ENCODE data around the gene TNS2.

TNS2 gene

GRCh38 chr12:53042607-53043454 lies 7.0 kb upstream of the TNS2 start:
- DNase-seq (ENCODE audit: low read depth, low spot score), result no peak

DNA sequence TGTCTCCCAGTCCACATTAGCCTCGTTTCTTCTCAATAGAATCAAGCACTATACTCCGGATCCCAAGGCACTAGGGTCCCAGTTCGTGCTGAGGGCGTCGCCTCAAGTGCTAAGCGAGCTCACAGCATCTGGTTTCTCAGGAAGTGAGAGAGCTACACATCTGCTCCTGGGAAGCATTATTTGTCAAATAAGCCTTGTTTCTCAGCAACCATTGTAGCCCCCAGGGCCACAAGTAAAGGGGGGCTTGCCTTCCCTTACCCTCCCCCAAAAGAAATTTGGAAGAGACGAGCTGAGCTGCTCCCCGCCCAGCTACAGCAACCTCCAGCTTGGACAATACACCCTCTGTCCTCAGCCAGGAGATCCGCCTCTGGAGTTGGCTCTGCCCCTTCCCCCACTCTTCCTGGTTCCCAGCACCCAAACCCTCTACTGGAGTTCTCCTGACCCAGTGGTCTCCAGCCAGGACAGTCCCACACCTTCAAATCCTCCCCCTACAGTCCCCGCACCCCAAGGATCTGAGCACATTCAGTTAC lies 5.7 kb upstream of the TNS2 start:
- no peak for DNase-seq (ENCODE audit: low read depth, low spot score)

- no peak for DNase-seq (ENCODE audit: low read depth, low spot score)
Observed at GRCh38 chr12:53044896-53045695, 4.8 kb upstream of the TNS2 start.

- no peak for DNase-seq (ENCODE audit: low read depth, low spot score)
Observed at GRCh38 chr12:53045696-53046045, 4.2 kb upstream of the TNS2 start.

DNA sequence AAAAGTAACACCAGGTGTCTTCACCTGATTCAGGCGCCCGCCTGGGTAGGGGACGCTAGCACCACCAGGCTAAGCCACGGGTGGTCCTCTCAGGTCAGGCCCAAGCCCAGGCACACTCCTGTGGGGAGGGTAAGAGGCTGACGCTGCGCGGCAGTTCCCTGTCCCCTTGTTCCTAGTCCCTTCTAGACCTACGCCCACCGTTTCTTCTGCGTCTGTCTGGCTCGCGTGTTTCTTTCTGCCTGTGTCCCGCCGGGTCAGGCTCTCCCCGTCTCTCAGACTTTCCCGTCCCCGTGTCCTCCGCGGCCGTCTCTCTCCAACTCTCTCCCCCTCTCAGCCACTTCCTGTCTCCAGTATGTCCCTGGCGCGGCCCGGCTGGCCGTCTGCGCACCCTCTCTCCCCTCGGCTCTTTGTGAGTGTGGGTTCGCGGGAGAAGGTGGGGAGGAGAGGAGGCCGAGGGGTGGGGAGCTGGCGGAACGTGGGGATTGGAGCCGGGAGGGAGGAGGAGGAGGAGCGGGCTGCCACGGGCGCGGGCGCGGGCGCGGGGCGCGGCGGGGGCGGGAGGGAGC lies 3.1 kb upstream of the TNS2 start:
- DNase-seq (ENCODE audit: low read depth, low spot score), result no peak

DNA sequence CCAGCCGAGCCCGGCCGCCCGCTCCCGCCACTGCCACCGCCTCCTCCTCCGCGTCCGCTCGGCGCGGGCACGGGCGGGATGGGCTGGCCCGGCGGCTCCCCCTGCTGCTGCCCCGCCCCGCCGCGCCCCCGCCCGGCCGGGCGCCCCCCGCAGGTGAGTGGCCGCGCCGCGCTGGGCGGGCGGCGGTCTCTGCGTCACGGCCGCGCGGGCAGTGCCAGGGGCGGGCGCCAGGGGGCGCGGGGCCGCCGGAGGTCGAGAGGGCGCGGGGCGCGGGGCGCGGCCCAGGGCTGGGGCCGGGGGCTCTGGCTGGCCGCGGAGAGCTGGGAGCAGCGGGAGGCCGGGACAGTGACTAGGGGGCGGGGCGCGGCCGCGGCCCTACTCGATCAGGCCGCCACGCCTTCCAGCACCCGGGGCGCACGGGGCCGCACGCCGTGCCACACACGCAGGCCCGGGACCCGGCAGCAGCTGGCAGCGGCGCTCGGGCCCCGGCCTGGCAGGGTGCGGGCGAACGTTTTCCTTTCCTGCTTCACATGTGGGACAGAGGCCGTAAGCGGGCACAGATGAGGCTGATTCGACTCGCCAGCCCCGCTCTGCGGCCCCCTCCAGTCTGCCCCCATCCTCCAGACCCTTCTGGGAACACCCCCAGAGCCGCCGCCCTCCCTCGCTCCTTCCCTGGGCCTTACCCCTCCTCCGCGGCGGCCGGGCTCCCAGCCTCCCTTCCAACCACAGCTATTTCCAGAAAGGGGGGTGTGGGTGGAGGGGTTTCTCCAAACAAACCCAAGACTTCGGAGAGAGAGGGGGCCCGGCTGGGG lies 2.4 kb upstream of the TNS2 start:
- DNase-seq (ENCODE audit: low read depth, low spot score), result no peak

GRCh38 chr12:53048033-53048779 lies 1.7 kb upstream of the TNS2 start:
- DNase-seq (ENCODE audit: low read depth, low spot score), result no peak

GRCh38 chr12:53048780-53049401 lies 974 bp upstream of the TNS2 start:
- DNase-seq (ENCODE audit: low read depth, low spot score), result peak; percentile 65

- DNase-seq (ENCODE audit: low read depth, low spot score), result no peak
Observed at GRCh38 chr12:53050426-53051057, 677 bp downstream of the TNS2 start.

- no peak for DNase-seq (ENCODE audit: low read depth, low spot score)
Observed at GRCh38 chr12:53051058-53051880, 1.4 kb downstream of the TNS2 start.

DNA sequence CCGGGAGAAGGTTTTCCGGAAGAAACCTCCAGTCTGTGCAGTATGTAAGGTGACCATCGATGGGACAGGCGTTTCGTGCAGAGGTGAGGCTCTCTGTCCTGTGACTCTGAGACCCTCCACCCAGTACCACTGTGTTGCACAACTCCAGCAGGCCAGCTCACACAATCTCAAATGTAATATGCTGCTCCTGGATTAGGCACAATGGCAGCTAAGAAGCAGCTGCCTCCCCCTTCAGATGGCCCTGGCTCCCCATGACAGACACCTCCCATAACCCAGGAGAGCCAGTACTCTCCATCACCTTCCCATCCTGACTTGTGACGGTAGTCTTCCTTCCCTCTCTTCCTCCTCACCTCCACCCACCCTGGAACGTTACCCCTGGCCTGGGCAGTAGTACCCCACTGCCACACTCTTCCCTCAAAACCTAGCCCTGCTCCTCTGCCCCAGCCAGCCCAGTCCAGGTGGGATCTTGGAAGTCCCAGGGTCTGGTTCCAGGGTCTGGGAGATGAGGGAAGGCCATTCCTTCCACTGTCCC lies 2.1 kb downstream of the TNS2 start:
- DNase-seq (ENCODE audit: low read depth, low spot score), result no peak

GRCh38 chr12:53052419-53053217 lies 2.8 kb downstream of the TNS2 start:
- no peak for DNase-seq (ENCODE audit: low read depth, low spot score)

DNA sequence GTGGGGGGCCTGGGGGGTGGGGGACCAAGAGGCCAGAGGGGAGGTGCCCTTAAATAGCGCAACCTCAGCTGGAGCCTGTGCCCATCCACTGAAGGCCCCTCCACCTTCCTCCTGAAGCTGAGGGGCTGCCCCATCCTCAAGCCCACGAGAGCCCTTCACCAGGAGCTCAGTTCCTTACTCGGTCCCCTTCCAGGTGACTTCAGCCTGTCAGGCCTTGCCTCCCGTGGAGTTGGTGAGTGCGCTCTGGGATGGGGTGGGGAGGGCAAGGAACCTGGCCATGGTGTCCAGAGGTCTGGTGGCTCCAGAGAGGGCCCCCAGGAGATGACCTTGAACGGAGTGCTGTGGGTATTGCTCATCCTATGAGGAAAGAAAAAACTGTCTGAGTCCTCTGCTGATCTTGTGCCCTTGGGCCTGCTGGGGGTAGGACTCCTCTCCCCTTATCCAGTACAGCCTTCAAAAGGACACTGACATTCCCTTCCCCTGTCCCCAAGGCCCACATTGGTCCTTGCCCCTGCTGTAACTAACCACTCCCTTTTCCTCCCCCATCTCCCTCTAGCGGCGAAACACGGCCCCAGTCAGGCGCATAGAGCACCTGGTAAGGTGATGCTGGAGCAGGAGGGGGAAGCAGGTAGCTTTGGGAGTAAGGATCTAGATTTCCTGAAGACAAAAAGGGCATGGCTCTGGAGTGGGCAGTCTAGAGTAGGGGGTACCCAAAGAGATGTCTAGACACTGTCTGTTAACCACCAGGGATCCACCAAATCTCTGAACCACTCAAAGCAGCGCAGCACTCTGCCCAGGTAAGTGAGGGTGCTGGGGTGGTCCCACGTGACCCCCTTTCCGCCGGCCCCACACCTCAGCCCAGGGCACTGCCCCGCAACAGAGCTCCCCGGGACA lies 3.6 kb downstream of the TNS2 start:
- no peak for DNase-seq (ENCODE audit: low read depth, low spot score)

GRCh38 chr12:53054112-53054878 lies 4.4 kb downstream of the TNS2 start:
- DNase-seq (ENCODE audit: low read depth, low spot score), result peak; percentile 76

DNA sequence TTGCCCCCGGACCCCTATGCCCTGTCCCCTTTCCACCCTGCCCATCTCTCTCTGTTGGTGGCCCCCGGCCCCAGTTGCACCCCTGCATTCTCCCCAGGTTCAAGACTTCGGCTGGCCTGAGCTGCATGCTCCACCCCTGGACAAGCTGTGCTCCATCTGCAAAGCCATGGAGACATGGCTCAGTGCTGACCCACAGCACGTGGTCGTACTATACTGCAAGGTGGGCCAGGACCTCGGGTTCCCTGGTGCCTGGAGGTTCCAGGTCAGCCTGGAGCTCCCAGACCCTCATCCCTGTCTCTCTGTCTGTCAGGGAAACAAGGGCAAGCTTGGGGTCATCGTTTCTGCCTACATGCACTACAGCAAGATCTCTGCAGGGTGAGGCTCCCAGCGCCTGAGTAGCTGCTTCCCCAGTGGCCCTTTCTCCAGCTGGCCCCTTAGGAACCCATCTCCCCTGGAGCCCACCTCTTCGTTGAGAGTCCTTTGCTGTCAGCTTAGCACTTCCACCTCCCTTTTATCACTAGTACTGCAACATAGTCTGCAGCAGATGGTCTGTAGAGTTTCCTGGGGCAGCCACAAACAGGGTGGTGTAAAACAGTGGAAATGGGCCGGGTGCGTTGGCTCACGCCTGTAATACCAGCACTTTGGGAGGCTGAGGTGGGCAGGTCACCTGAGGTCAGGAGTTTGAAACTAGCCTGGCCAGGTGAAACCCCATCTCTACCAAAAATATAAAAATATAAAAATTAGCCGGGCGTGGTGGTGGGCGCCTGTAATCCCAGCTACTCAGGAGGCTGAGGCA lies 5.8 kb downstream of the TNS2 start:
- DNase-seq (ENCODE audit: low read depth, low spot score), result no peak
